Ishikawa (cell line): ENCODE results near the gene CACNA1C.

Source experiments
- EP300 ChIP-seq: IDR thresholded peaks from 2 replicates; pipeline ENCODE4 v1.6.1; 2012; ENCODE audit warnings: borderline replicate concordance
- RAD21 ChIP-seq: IDR thresholded peaks from 2 replicates; pipeline ENCODE4 v1.6.1; 2012; ENCODE audit warnings: low read depth
- TF ChIP-seq, protein P1 (sequence below): IDR thresholded peaks from 2 replicates; pipeline ENCODE4 v1.6.1; 2012

DNA sequence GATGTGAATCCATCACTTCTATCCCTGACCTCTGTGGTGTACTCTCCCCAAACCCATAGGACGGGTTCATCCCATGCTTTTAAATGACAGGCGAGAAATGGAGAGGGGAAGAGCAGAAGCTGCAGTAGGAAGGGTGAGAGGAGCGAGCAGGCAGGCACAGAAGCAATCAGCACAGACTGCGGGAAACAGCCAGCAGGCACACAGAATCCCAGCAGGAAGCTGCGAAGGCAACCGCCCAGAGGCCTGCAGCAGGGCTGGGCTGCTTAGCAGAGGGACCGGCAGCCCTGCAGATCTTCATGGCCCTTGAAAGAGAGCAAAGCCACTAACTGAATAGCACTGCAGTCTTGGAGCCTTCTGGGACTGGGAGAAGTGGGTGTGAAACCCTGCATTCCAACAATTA is 455.0 kb downstream of the CACNA1C start:
- TF ChIP-seq RAD21 (no peak), EP300 (no peak)
- TF ChIP-seq, protein P1, sequence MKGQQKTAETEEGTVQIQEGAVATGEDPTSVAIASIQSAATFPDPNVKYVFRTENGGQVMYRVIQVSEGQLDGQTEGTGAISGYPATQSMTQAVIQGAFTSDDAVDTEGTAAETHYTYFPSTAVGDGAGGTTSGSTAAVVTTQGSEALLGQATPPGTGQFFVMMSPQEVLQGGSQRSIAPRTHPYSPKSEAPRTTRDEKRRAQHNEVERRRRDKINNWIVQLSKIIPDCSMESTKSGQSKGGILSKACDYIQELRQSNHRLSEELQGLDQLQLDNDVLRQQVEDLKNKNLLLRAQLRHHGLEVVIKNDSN, result no peak
